K562 (cell line): ENCODE measurements around the gene TMEM161B. TPM values are rescaled to one million over a fixed set of nuclear protein-coding genes. Genes with fewer than 3 reads are reported as not detected.

ENCODE experiments used
- MAZ ChIP-seq, 2 experiments: fragments of 450-650 bp in 1 of 2; sonication (generic) in 1 of 2; formaldehyde crosslinking; IDR thresholded peaks in 1 of 2; conservative IDR thresholded peaks in 1 of 2; 2 replicates each; pipeline versions ENCODE4 v1.4.0 to v1.5.0; 2020; ENCODE audit warnings: mild to moderate bottlenecking in 1 of 2, missing genetic modification reagents in 1 of 2
- POLR2B ChIP-seq: fragments of 450-650 bp; IDR thresholded peaks from 2 replicates; pipeline ENCODE4 v1.6.1; 2018; ENCODE audit warnings: low read depth; ENCODE audit not compliant: partially characterized antibody
- RB1 ChIP-seq: fragments of 450-650 bp; IDR thresholded peaks from 2 replicates; pipeline ENCODE4 v1.6.1; 2017; ENCODE audit warnings: low read depth, mild to moderate bottlenecking
- U2AF1 ChIP-seq: fragments of 200-400 bp; formaldehyde crosslinking; optimal IDR thresholded peaks from 2 replicates; pipeline ENCODE3; 2017; ENCODE audit warnings: mild to moderate bottlenecking, low read depth, low read length, moderate library complexity
- ZBTB11 ChIP-seq, 3 experiments: fragments of 200-800 bp in 1 of 3; fragments of 250-450 bp in 1 of 3; fragments of 450-650 bp in 1 of 3; sonication (Bioruptor Pico) in 1 of 3; sonication (Bioruptor generic) in 1 of 3; formaldehyde crosslinking in 1 of 3; IDR thresholded peaks; 2 replicates each; pipeline versions ENCODE4 v1.6.1 to v1.8.0; 2016 to 2022; ENCODE audit warnings: mild to moderate bottlenecking in 2 of 3, missing genetic modification characterization in 2 of 3, missing compliant biosample characterization in 1 of 3, moderate library complexity in 1 of 3
- polyA plus RNA-seq, 8 experiments: library from polyadenylated mRNA; depleted of rRNA in 4 of 8; stranded (reverse) in 5 of 8; unstranded in 3 of 8; fragments of >200 nt; fragmentation: Nextera tagmentation in 2 of 8; fragmentation: Illumina TruSeq in 1 of 8; extraction: Ambion mirVana in 2 of 8; extraction: Trizol in 1 of 8; gene quantifications; 2 replicates each; pipeline versions ENCODE4 v1.2.1 to v1.2.3, GENCODE V29; 2011 to 2014; ENCODE audit warnings: inconsistent platforms in 1 of 8, missing spikeins in 1 of 8
- total RNA-seq, 7 experiments: library from RNA; depleted of rRNA in 6 of 7; stranded (reverse); fragments of >200 nt in 6 of 7; fragmentation: Illumina TruSeq in 2 of 7; extraction: Trizol in 2 of 7; gene quantifications; 2 replicates each; pipeline versions ENCODE4 v1.2.1 to v1.2.3, GENCODE V29; 2011 to 2021; ENCODE audit warnings: low replicate concordance in 1 of 7
- TF ChIP-seq, protein P1 (sequence below): fragments of 250-450 bp; sonication (Bioruptor Pico); IDR thresholded peaks from 2 replicates; pipeline ENCODE4 v1.8.0; 2021; ENCODE audit warnings: mild to moderate bottlenecking, moderate library complexity

Gene TMEM161B
- total and polyA plus RNA-seq, 9 of the 15 experiments (the other 6 are each of a cell fraction or from before 2014, with no cell fraction given), result 18.9 to 57.1 (median 40.6) TPM

DNA sequence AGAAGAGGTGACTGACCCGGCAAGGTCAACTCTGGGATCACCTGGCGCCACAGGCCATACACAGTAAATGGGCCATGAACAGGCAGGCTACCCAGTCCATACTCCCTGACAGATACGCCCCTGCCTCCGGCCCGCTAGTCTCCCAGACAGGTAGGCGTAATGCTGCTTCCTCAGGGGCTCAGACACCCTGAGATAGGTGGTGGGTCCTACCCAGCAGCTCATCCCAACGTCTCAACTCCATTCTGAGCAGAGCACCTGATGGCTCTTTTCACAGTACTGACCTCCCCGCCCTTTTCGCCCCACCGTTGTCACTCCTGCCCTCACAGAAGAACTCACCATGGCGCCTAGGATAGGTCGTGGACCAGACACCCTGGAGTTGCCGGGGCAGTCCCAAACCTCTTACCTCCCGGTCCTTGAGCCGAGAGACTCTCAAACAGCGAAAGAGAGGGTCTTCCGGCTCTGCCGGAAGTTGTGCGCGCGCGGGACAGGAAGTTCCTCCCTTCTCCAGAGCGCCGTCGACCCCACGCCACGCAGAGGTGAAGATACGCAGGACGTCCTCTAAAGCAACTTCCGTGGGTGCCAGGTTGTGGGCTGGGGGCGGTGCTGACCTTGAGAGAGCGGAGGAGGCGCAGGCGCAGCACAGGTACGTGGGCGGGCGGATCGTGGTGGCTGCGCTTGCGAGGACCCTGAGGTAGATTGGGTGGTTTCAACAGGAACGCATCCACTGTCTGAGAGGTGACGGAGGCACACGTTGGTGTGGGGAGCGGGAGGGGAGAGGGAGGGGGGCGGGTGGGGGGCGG is at the start of gene TMEM161B (continued):
- TF ChIP-seq POLR2B, result peak; percentile 80
- TF ChIP-seq MAZ (CRISPR knock-in tag; conservative IDR thresholded peaks at IDR 0.05 in 1 of 2, IDR thresholded peaks at IDR 0.05 in 1 of 2), result peak; percentile 62 to 80; a peak in 3 of 4 replicates
- TF ChIP-seq, protein P1, sequence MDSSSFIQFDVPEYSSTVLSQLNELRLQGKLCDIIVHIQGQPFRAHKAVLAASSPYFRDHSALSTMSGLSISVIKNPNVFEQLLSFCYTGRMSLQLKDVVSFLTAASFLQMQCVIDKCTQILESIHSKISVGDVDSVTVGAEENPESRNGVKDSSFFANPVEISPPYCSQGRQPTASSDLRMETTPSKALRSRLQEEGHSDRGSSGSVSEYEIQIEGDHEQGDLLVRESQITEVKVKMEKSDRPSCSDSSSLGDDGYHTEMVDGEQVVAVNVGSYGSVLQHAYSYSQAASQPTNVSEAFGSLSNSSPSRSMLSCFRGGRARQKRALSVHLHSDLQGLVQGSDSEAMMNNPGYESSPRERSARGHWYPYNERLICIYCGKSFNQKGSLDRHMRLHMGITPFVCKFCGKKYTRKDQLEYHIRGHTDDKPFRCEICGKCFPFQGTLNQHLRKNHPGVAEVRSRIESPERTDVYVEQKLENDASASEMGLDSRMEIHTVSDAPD (CRISPR knock-in tag), result no peak
- peak; percentile 79; the same call in 1 of the 2 replicates for TF ChIP-seq RB1
- TF ChIP-seq U2AF1, result no peak
- peak in 2 of 3 experiments; percentile 63 to 89; a peak in 5 of 6 replicates for TF ChIP-seq ZBTB11 (CRISPR knock-in tag; IDR thresholded peaks at IDR 0.05)
